Small intestine (tissue), 7 donors: ENCODE data around the gene MRAP. TPM values are rescaled to one million over a fixed set of nuclear protein-coding genes. Genes with fewer than 3 reads are reported as not detected.

Experiments
- DNase-seq, 2 donors: peaks; one replicate each; pipeline versions ENCODE4 v3.0.0 to v3.0.0-alpha.2; 2013
- FAIRE-seq: peaks from 2 replicates; lab custom pipeline; 2012; peaks lifted over from hg19 to GRCh38; lab: Jason Lieb, UNC
- H3K27ac ChIP-seq, 3 donors: one replicate each; pipeline ENCODE4 v1.5.1; 2013; ENCODE audit warnings: low read length in 2 of 3, mild to moderate bottlenecking in 2 of 3, control low read depth in 1 of 3, inconsistent platforms in 1 of 3, low read depth in 1 of 3, moderate library complexity in 1 of 3
- H3K27me3 ChIP-seq, 3 donors: one replicate each; pipeline ENCODE4 v1.6.1; 2013; ENCODE audit warnings: low read length in 3 of 3, inconsistent platforms in 1 of 3; ENCODE audit not compliant: control insufficient read depth in 3 of 3, insufficient read depth in 3 of 3
- H3K36me3 ChIP-seq, 3 donors: one replicate each; pipeline ENCODE4 v1.6.1; 2013; ENCODE audit warnings: low read length in 3 of 3, inconsistent platforms in 1 of 3, low read depth in 1 of 3, mild to moderate bottlenecking in 1 of 3, moderate library complexity in 1 of 3; ENCODE audit not compliant: control insufficient read depth in 3 of 3, insufficient read depth in 2 of 3
- H3K4me1 ChIP-seq, 3 donors: one replicate each; pipeline ENCODE4 v1.6.1; 2013; ENCODE audit warnings: low read length in 2 of 3, inconsistent platforms in 1 of 3, low read depth in 1 of 3, mild to moderate bottlenecking in 1 of 3, moderate library complexity in 1 of 3; ENCODE audit not compliant: control insufficient read depth in 3 of 3, insufficient read depth in 2 of 3
- H3K4me3 ChIP-seq, 3 donors: one replicate each; pipeline ENCODE4 v1.5.1; 2013; ENCODE audit warnings: low read length in 3 of 3, control low read depth in 1 of 3, inconsistent platforms in 1 of 3, low read depth in 1 of 3, mild to moderate bottlenecking in 1 of 3, moderate library complexity in 1 of 3
- H3K9me3 ChIP-seq, 2 donors: one replicate each; pipeline ENCODE4 v1.6.1; 2013; ENCODE audit warnings: low read depth in 1 of 2, low read length in 1 of 2; ENCODE audit not compliant: control insufficient read depth in 2 of 2, insufficient read depth in 1 of 2
- WGBS, 3 donors: extraction: QIAGEN DNeasy Blood & Tissue Kit; methylation state at CpG; one replicate each; pipeline ENCODE4 v1.1.7; 2013; 5-methylcytosine and 5-hydroxymethylcytosine counted together
- polyA plus RNA-seq, 4 donors: library from polyadenylated mRNA; stranded (reverse) in 3 of 4; unstranded in 1 of 4; fragments of 200-250 nt in 3 of 4; fragments of 120-200 nt in 1 of 4; gene quantifications; one replicate each; pipeline versions ENCODE4 v1.2.1 to v1.2.3, GENCODE V29; 2013
- donor health status: healthy with polysubstance abuse.
- donor health status: control.
- donor health status: control.
- donor health status: Bipolar disorder and iron deficiency.
- donor health status: healthy.

Gene MRAP
- polyA plus RNA-seq, 4 donors, result 0.13 to 8.5 TPM; not detected in 2

DNA sequence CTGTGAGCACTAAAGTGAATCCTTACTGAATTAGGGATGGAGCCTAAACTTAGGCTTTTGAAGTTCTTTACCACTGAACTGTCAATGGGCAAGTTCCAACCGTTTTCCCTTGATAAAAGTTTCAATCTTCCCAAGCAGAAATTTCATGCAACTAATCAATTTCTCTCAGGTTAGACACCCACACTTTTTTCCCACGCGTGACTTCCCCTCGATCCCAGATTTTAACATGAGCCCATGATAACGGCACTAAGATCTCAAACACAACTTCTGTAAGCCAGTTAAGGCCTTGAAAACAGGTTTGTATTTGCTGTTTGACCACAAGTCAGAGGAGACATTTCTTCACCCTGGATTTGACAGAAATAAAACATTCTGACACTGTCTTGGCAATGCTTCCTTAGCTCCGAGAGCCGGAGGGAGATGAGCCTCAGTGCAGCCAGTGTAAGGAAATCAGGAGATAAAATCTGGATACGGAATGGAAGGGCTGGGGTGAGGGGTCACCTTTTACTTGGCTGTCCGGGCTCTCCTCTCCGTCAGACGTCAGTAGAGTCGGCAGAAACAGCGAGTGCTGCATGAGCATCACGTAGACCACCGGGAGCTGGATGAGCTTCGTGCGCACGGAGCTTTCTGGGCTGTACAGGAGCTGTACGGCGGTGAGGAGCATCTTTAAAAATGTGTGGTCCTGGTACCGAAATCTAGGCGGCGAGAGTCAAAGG lies 39.7 kb downstream of the MRAP start:
- Histone ChIP-seq H3K27ac (no peak overlapping the region), H3K4me3 (no peak overlapping the region), H3K36me3 (peaks cover 15 to 62% (median 18%) of the 10 kb centered on the region in 3 donors), H3K4me1 (no peaks in the 10 kb centered on the region), H3K9me3 (no peaks in the 10 kb centered on the region), H3K27me3 (no peaks in the 10 kb centered on the region)
- DNase-seq (no peak), FAIRE-seq (no peak)
- WGBS, 3 donors, result 95% methylated on average over 23 of the region's 23 CpGs

GRCh38 chr21:32340863-32341848 lies 42.5 kb downstream of the MRAP start:
- DNase-seq, result no peak
- Histone ChIP-seq H3K36me3 (peaks cover 14 to 55% (median 25%) of the 10 kb centered on the region in 3 donors), H3K9me3 (peaks cover 0 to 17% of the 10 kb centered on the region in 2 donors), H3K4me1 (no peaks in the 10 kb centered on the region), H3K27ac (no peak overlapping the region), H3K27me3 (no peaks in the 10 kb centered on the region), H3K4me3 (no peak overlapping the region)
- 73 to 80% (median 78%) methylated on average over 12 of the region's 12 CpGs for WGBS, 3 donors
- FAIRE-seq, result no peak

- Histone ChIP-seq H3K27me3 (no peaks in the 10 kb centered on the region), H3K9me3 (peaks cover 0 to 17% of the 10 kb centered on the region in 2 donors), H3K4me1 (no peaks in the 10 kb centered on the region), H3K4me3 (no peak overlapping the region), H3K36me3 (peaks cover 28 to 74% (median 31%) of the 10 kb centered on the region in 3 donors), H3K27ac (no peak overlapping the region)
- FAIRE-seq (no peak), DNase-seq (no peak)
- WGBS, 3 donors, result 95 to 100% (median 98%) methylated on average over 14 of the region's 14 CpGs
These were observed 48.3 kb downstream of the MRAP start for GRCh38 chr21:32346951-32347350.

GRCh38 chr21:32347351-32347750 lies 48.7 kb downstream of the MRAP start:
- DNase-seq, result no peak
- H3K27ac ChIP-seq, result no peak overlapping the region
- WGBS, 3 donors, result 96 to 98% (median 96%) methylated on average over 11 to 12 of the region's 12 CpGs
- no peaks in the 10 kb centered on the region for H3K27me3 ChIP-seq
- FAIRE-seq, result no peak
- H3K4me1 ChIP-seq, result no peaks in the 10 kb centered on the region
- H3K9me3 ChIP-seq, result peaks cover 0 to 17% of the 10 kb centered on the region in 2 donors
- H3K4me3 ChIP-seq, result no peak overlapping the region
- H3K36me3 ChIP-seq, result peaks cover 26 to 74% (median 32%) of the 10 kb centered on the region in 3 donors

DNA sequence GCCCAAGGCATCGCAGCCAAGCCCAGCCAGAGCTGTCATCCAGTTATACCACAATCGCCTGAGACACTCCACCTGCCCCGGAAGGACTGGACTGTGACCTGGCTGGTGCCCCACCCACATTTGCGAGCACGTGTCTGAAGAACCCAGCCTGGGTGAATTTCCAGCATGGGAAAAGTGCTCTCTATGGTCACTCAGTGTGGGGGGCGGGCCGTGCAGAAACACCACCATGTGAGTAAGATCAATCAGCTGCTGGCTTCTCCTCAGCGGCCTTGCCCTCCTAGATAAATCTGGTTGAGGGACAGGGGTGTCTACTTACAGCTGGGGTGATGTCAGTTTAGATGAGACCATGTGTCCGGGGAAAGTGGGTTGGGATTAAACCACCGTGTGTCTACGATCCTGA lies 49.3 kb downstream of the MRAP start:
- Histone ChIP-seq H3K9me3 (peaks cover 0 to 17% of the 10 kb centered on the region in 2 donors), H3K4me1 (no peaks in the 10 kb centered on the region), H3K27me3 (no peaks in the 10 kb centered on the region), H3K27ac (no peak overlapping the region), H3K36me3 (peaks cover 29 to 80% (median 36%) of the 10 kb centered on the region in 3 donors), H3K4me3 (no peak overlapping the region)
- DNase-seq (peak; percentile 47 to 48), FAIRE-seq (no peak)
- 55 to 74% (median 64%) methylated on average over 11 of the region's 11 CpGs for WGBS, 3 donors

DNA sequence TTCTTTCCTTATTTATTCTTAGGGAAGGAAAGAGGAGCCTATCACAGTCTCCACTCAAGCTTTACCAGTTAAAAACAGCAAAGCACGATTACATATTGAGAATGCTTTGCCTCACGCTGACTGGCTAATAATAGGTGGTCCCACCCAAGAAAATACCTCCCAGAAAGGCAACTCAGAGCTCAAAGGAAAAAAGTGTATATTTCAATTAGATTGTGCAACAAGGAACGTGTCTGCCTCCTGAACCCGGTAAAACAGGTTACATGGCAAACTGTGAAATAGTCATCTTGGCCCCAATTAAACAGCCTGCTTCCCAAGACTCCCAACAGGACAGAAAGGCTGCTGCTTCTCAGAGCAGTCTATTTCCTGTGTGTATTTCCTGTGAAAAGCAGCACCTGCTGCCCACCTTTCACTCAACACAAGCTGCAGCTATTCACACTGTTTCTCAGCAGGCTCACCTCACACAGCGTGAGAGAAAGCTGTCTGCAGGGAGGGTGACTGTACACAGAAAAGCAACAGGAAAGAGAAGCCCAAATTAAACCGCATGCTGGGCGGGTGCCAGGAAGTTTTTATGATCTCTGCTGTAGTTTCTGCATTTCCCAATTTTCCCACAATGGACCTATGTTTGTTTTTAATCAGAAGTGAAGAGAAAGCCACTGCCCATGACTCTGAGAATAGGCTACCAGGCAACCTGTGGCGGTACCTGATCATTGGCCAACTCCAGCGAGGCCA lies 50.1 kb downstream of the MRAP start:
- Histone ChIP-seq H3K27me3 (no peaks in the 10 kb centered on the region), H3K9me3 (peaks cover 0 to 17% of the 10 kb centered on the region in 2 donors), H3K4me3 (no peak overlapping the region), H3K36me3 (peaks cover 33 to 87% (median 33%) of the 10 kb centered on the region in 3 donors), H3K27ac (no peak overlapping the region), H3K4me1 (no peaks in the 10 kb centered on the region)
- FAIRE-seq, result no peak
- WGBS, 3 donors, result 82 to 86% (median 86%) methylated on average over 8 to 9 of the region's 9 CpGs
- peak in 1 of 2 donors; percentile 36 for DNase-seq

DNA sequence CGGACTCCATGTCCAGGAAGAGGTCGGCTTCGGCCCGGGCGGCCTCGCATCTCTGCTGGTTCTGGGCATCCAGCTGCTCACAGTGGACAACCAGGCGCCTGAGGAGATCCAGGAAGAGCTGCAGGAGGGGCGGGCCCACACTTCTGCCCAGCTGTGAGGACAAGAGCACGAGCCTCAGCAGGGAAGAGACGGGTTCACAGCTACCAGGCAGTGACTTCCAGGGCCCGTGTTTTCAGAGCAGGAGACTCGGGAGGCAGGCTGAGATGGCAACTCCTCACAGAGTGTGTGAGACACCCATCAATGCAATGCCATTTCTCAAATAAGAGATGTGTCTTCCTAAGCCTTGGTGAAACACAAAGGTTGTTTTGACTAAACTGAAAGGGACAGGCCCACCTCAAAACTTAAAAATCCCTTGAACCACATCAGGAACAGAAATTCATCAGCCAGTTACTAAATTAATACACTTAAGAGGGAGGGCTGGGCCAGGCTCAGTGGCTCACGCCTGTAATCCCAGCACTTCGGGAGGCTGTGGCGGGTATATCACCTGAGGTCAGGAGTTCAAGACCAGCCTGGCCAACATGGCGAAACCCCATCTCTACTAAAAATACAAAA lies 50.8 kb downstream of the MRAP start:
- Histone ChIP-seq H3K4me1 (no peaks in the 10 kb centered on the region), H3K27me3 (no peaks in the 10 kb centered on the region), H3K27ac (no peak overlapping the region), H3K9me3 (peaks cover 0 to 15% of the 10 kb centered on the region in 2 donors), H3K4me3 (no peak overlapping the region), H3K36me3 (peaks cover 32 to 86% (median 36%) of the 10 kb centered on the region in 3 donors)
- FAIRE-seq, result no peak
- DNase-seq, result no peak
- 92 to 94% (median 94%) methylated on average over 16 of the region's 16 CpGs for WGBS, 3 donors
